NCI-H2171 treated with DMSO at 0.1 percent for 48 hours (cell line): ENCODE data around the gene PRKAB2.
"Not testable (repeated sequence)": the region's sequence is repeated elsewhere in the genome, so short reads cannot be mapped to it uniquely, and the experiment has no call there.

Experiments
- DNase-seq: peaks from one replicate; lab custom pipeline; 2025; lab: John Stamatoyannopoulos, UW

The PRKAB2 gene, protein sequence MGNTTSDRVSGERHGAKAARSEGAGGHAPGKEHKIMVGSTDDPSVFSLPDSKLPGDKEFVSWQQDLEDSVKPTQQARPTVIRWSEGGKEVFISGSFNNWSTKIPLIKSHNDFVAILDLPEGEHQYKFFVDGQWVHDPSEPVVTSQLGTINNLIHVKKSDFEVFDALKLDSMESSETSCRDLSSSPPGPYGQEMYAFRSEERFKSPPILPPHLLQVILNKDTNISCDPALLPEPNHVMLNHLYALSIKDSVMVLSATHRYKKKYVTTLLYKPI

DNA sequence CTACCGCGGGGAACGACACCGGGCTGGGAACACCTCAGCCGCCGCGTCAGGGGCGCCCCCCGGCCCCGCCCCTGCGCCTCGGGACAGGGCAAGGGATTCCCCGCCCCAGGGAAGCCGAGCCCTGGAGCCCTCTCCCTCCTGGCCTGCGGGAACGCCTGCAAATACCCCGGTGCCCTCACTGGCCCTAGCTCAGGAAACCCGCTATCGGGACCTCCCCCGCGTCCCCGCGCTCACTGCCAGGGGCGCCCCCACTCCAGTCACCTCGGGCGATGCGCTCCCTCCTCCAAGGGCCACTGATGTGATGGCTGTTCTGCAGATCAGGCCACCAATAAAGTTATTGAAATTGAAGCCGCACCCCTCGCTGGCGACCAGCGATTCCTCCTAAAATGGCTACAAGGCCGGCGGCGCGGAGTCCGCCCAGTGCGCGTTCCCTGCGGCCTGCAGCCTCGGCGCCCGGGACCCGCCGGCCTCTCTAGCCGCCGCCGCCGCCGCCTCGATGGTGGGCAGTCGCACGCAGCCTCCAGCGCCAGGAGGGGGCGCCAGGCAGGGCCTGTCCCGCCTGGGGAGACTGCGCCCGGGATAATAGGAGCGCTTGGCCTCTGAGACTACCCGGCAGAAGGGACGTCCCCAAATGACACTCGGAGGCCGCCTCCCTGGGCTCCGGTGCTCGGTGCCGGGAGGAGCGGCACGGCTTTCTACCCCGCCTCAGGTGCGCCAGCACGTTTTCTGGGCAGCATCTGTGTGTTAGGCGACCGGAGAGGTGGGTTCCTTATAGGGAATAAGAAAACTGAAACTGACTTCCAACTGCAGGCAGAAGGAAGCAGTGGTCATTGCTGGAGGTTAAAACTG lies at the start of gene PRKAB2:
Gene PRKAB2, minus strand, starts transcription at position 303 of the 849 bp plus-strand sequence. CDS start 326 bp downstream, outside the sequence.
- DNase-seq = peak; percentile 94

DNA sequence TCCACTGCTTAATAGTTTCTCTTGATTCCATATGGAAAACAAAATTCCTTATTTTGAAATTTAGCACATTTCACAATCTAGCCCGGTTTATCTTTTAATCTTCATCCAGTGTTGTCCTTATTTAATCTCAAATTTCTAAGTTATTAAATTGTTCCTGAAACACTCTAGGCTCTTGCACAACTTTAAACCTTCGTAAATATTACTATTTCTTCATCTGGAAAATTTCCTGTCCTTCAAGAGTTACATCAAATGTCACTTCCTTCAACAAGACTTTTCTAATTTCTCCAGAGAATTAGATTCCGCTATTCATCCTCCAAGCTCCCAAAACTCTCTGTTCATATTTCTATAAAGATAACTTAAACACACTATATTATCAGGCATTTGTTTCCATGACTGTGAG lies 46.3 kb upstream of the PRKAB2 start:
- DNase-seq = no peak

DNA sequence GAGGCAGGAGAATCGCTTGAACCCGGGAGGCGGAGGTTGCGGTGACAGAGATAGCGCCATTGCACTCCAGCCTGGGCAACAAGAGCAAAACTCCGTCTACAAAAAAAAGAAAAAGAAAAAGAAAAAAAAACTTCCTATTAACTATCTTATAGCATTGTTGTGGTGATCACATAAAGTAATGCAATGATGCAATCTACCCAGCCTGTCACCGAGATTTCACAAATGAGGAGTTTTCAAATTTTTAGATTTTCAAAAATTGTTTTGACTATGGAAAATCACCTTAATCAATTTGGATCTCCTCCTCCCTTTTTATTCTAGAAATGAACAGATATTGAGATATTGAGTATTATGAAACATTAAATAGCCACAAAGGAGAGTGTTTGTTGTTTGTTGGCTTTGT lies 44.9 kb upstream of the PRKAB2 start:
- no peak for DNase-seq

GRCh38 chr1:147216124-147216523 lies 43.9 kb upstream of the PRKAB2 start:
- DNase-seq = no peak

DNA sequence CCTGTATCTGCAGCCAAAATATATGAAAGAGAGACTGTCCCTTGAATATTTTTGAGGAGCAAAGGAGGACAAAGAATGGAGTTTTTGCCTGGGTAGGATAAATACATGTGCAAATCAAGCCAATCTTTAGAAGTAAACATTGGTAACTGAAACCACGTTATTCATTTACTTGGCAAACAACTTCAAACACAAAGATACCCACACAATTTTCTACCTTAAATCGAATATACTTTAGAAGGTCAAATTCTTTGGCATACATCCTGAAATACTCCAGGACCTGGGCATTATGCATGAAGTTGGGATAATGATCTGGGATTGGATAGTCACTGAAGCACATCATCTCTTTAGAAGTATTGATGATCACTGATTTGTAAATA lies 43.3 kb upstream of the PRKAB2 start:
- DNase-seq = no peak

DNA sequence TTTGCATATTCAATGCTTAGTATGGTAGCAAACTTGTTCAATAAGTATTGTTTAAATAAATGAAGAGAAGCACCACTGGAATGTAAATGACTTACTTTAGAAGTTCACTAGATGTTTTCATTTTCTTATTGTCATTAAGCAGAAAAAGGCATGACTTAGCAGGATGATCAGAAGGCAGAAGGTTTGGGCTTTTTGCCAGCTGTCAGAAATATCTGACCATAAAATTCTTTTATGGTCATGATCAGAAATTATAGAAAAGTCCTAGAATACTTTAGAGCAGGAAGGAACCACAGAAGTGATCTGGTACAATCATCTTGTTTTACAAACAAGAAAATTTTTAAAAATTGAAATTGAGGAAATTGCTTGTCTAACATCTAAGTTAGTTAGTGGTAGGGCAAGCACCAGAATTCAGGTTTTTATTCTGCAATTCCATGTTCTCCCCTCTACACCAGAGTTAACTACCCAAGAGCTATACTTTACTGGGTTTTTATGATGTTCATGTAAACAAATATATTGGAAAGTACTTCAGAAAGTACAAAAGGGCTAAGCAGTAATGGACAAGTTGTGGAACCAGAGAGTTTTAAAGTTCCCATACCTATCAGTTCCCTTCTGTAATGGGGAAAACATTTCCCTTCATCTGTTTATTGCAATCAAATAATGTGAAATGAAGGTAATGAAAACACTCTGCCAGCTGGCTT lies 42.7 kb upstream of the PRKAB2 start:
- no peak for DNase-seq

GRCh38 chr1:147214325-147214724 lies 42.1 kb upstream of the PRKAB2 start:
- no peak for DNase-seq

DNA sequence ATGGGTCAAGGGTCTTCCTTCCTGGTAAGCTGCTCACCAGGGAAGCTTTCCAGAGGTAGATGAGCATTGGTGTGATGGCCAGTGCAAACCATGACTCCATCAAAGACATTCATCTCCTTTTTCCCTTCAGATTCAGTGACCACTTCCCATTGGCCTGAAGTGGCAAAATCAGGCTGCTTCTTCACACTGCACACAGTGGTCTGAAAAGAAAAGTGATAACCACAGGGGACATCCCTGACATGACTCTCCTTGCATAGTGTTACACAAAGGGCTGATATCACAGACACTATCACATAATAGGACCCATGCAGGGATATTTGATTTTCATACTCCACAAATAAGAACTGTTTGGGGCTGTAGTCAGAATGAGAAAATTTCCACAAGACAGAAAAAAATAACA lies 41.0 kb upstream of the PRKAB2 start:
- no peak for DNase-seq

DNA sequence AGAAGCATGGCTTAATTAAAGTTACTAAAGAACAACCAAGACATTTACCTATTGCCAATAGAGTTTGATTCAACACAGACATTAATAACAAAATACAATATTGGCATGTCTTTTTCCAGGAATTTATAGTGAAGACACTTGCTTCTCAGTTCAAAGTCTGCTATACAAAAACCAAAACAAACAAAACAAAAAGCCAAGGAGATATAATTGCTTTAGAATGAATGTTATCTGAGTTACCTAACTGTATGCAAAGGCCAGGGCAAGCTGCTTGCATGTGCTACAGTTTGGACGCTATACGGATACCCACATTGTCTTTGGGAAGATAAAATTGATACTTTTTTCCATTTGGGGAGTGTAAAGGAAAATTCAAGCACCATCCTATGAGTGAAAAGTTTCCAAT lies 39.3 kb upstream of the PRKAB2 start:
- no peak for DNase-seq

GRCh38 chr1:147210987-147211386 lies 38.7 kb upstream of the PRKAB2 start:
- DNase-seq = no peak

DNA sequence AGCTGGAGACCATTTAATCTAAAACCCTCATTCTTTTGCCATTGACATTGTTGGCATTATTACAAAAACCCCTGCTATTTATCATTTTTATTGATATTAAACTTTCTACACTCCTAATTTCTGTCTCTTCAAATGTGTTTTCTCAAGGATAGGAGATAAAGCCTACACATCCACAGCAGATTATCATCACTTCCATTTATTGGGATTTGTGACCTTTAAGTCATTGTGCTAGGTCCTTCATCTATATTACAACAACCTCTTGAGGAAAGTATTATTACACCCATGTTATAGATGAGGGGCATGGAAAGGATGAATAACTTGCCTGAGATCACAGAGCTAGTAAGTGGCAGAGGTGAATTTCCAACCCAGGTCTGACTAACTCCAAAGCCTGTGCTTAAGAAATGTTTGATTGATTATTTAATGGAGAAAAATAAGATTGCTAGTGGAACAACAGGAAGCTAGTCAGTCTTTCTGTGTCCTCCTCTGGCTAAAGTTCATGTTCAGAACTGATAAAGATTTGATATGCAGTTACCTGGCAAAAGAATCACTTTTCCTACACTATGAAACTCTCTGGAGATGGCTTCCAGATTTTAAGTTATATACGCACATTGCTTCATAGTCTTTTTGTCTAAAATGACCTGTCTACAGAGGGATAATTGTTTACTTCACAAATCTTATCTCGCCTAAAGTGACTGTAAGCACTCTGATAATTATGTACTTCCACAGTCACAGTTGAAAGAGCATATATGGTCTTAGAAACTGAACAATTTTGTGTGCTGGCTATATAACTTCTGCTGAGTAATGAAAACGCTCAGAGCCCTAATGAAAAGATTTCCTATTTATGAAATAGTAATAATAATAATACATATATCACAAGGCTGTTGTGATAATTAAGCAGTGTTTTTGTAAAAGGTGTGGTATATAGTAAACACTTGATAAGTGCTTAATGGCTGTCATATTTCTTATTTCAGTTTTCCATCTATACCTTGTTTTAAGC lies 37.9 kb upstream of the PRKAB2 start:
- DNase-seq = no peak

- DNase-seq = no peak
These were observed 36.3 kb upstream of the PRKAB2 start for GRCh38 chr1:147208619-147209018.

DNA sequence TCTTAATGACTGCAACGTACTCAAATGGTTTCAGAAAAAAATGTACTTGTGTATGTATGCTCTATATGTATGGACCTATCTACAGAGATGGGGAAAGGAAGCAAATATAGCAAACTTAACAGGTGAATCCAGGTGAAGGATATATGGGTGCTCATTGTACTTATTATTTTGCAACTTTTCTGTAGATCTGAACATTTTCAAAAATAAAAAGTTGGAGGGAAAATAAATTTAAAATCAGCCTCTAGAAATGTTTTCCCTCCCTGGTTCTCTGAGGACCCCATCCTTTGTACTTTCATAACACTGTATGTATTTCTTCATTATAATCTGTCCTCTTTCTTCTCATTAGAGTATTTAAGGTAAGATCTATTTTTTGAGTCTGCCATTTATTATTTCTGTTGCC lies 34.9 kb upstream of the PRKAB2 start:
- no peak for DNase-seq

- DNase-seq = no peak
These were observed 31.8 kb upstream of the PRKAB2 start for GRCh38 chr1:147204080-147204479.

- DNase-seq = no peak
These were observed 30.3 kb upstream of the PRKAB2 start for GRCh38 chr1:147202576-147202975.

GRCh38 chr1:147201786-147202185 lies 29.5 kb upstream of the PRKAB2 start:
- DNase-seq = no peak

- DNase-seq = no peak
These were observed 29.0 kb upstream of the PRKAB2 start for GRCh38 chr1:147201276-147201675.

- not testable (repeated sequence) for DNase-seq
These were observed 25.1 kb upstream of the PRKAB2 start for GRCh38 chr1:147197324-147197723.

DNA sequence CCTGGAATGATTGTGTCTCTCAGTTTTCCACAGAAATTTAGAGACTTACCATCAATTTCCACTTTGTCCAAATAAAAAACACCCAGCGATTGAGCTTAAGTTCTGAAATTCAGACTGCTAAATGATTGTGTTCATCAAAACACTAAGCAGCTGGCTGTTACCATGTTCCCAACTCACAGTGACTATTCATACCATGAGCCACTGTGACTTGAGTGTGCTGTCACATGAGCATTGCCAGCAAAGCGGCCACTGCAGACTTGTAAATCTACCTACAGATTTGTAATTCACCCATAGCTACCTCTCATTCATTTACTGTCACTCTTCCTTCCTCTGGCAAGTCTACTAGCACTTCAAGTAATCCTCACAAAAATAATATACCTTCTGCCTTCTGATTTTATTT lies 17.2 kb upstream of the PRKAB2 start:
- no peak for DNase-seq

- no peak for DNase-seq
These were observed 13.2 kb upstream of the PRKAB2 start for GRCh38 chr1:147185432-147185831.

- DNase-seq = no peak
These were observed 5.5 kb upstream of the PRKAB2 start for GRCh38 chr1:147177611-147178380.
